ENCODE data around the gene XAB2.

Gene XAB2

GRCh38 chr19:7652061-7652641 lies 22.8 kb upstream of the XAB2 start (continued):
- TF ChIP-seq ZNF23 (tag by site-specific recombination; IDR thresholded peaks at IDR 0.05; ENCODE audit: borderline replicate concordance) (no peak), ZNF146 (tag by site-specific recombination; IDR thresholded peaks at IDR 0.05) (no peak), ZBTB8A (tag by site-specific recombination; IDR thresholded peaks at IDR 0.05) (peak; percentile 38; the same call in 1 of the 2 replicates), ZNF324 (tag by site-specific recombination; IDR thresholded peaks at IDR 0.05) (0 out of 2 replicates have a peak, but pooled peaks have one; percentile 47), RBAK (tag by site-specific recombination; IDR thresholded peaks at IDR 0.05) (no peak), ZSCAN30 (tag by site-specific recombination; IDR thresholded peaks at IDR 0.05) (peak; percentile 62; the same call in 1 of the 2 replicates), ZNF280D (tag by site-specific recombination; IDR thresholded peaks at IDR 0.05) (no peak), IKZF3 (tag by site-specific recombination; IDR thresholded peaks at IDR 0.05) (peak; percentile 85)

GRCh38 chr19:7650148-7650547 lies 20.8 kb upstream of the XAB2 start:
- H3K4me1 ChIP-seq (ENCODE audit: control insufficient read depth, insufficient read depth, low read length): no peaks in the 10 kb centered on the region
- H3K9me3 ChIP-seq (ENCODE audit: control insufficient read depth, insufficient read depth, low read depth, low read length): no peaks in the 10 kb centered on the region
- H3K36me3 ChIP-seq (ENCODE audit: control insufficient read depth in 2 of 2, insufficient read depth in 1 of 2, low read length in 2 of 2): no peaks in the 10 kb centered on the region
- no peak overlapping the region for H3K27ac ChIP-seq (ENCODE audit: extremely low read depth, low read depth, low read length)
- ChIA-PET CTCF (interaction anchor here (0.6 to 3.4 kb wide), 5 partner anchors 31 to 568 kb away, joined by 3 to 14 read pairs (median 7); partner anchors contain the start of gene TRAPPC5), POLR2A (interaction anchor here (0.5 kb wide), 1 partner anchor 21 kb away, joined by 3 read pairs; the partner anchor contains the start of genes PET100 and XAB2)
- no peak for TF ChIP-seq ZNF76 (tag by site-specific recombination; IDR thresholded peaks at IDR 0.05; ENCODE audit: borderline replicate concordance, low read depth)
- TF ChIP-seq ZNF626 (tag by site-specific recombination; IDR thresholded peaks at IDR 0.05): no peak
- no peak for TF ChIP-seq ZFP41 (tag by site-specific recombination; IDR thresholded peaks at IDR 0.05; ENCODE audit: borderline replicate concordance)
- no peak for TF ChIP-seq WT1 (tag by site-specific recombination; IDR thresholded peaks at IDR 0.05)
- no peak overlapping the region for H3K4me3 ChIP-seq (ENCODE audit: low read depth, low read length)

GRCh38 chr19:7648265-7649014 lies 19.1 kb upstream of the XAB2 start:
- ChIA-PET CTCF (interaction anchor here (1.7 to 2.4 kb wide), 2 partner anchors 32 to 80 kb away, joined by 7 to 11 read pairs; partner anchors contain the start of gene TRAPPC5), POLR2A (interaction anchor here (0.6 to 0.8 kb wide), 2 partner anchors 10 to 31 kb away, joined by 3 to 4 read pairs; no protein-coding TSS in a partner anchor)
- no peak overlapping the region for H3K4me3 ChIP-seq (ENCODE audit: low read depth, low read length)

More at GRCh38 chr19:7648265-7649014, 19.1 kb upstream of the XAB2 start:
- Histone ChIP-seq H3K4me1 (ENCODE audit: control insufficient read depth, insufficient read depth, low read length) (no peaks in the 10 kb centered on the region), H3K36me3 (ENCODE audit: control insufficient read depth in 2 of 2, insufficient read depth in 1 of 2, low read length in 2 of 2) (peaks cover 0 to 4% of the 10 kb centered on the region in 2 experiments; a peak in 1 of 3 replicates), H3K27ac (ENCODE audit: extremely low read depth, low read depth, low read length) (no peak overlapping the region), H3K9me3 (ENCODE audit: control insufficient read depth, insufficient read depth, low read depth, low read length) (no peaks in the 10 kb centered on the region)
- TF ChIP-seq ZNF121 (tag by site-specific recombination; IDR thresholded peaks at IDR 0.05) (peak; percentile 88), ZSCAN5A (tag by site-specific recombination; IDR thresholded peaks at IDR 0.05) (no peak), ZNF239 (tag by site-specific recombination; IDR thresholded peaks at IDR 0.05) (peak; percentile 100)

Measured in HEK293 (cell line).